Neural progenitor cell (in vitro differentiated cells): ENCODE measurements around the gene IRF1. TPM values are rescaled to one million over a fixed set of nuclear protein-coding genes. Genes with fewer than 3 reads are reported as not detected.
"Not testable (repeated sequence)": the region's sequence is repeated elsewhere in the genome, so short reads cannot be mapped to it uniquely, and the experiment has no call there.

Experiments used
- DNase-seq: peaks from one replicate; pipeline ENCODE4 v3.0.0-alpha.2; 2016; ENCODE audit warnings: low spot score
- H2AFZ ChIP-seq: fragments of 200-600 bp; sonication (generic); replicated peaks from 2 replicates; pipeline ENCODE4 v1.6.1; 2016; ENCODE audit warnings: antibody characterized with exemption
- H3F3A ChIP-seq: fragments of 200-600 bp; sonication (generic); 2 replicates; pipeline ENCODE4 v1.6.1; 2016; ENCODE audit warnings: antibody characterized with exemption, low read depth
- H3K27ac ChIP-seq: fragments of 200-600 bp; sonication (generic); 2 replicates; pipeline ENCODE4 v1.5.1; 2016; ENCODE audit warnings: mild to moderate bottlenecking
- H3K27me3 ChIP-seq: fragments of 200-600 bp; sonication (generic); 2 replicates; pipeline ENCODE4 v1.6.1; 2016; ENCODE audit warnings: mild to moderate bottlenecking, moderate library complexity
- H3K36me3 ChIP-seq: fragments of 200-600 bp; sonication (generic); 2 replicates; pipeline ENCODE4 v1.5.1; 2016
- H3K4me1 ChIP-seq: fragments of 200-600 bp; sonication (generic); 2 replicates; pipeline ENCODE4 v1.6.1; 2016; ENCODE audit warnings: mixed run types
- H3K4me2 ChIP-seq: fragments of 200-600 bp; sonication (generic); 2 replicates; pipeline ENCODE4 v1.6.1; 2016
- H3K4me3 ChIP-seq: fragments of 200-600 bp; sonication (generic); 2 replicates; pipeline ENCODE4 v1.5.1; 2016
- H3K79me2 ChIP-seq: fragments of 200-600 bp; sonication (generic); 2 replicates; pipeline ENCODE4 v1.6.1; 2016; ENCODE audit warnings: low read depth
- H3K9ac ChIP-seq: fragments of 200-600 bp; sonication (generic); 2 replicates; pipeline ENCODE4 v1.6.1; 2016
- H3K9me3 ChIP-seq: fragments of 200-600 bp; sonication (generic); 2 replicates; pipeline ENCODE4 v1.5.1; 2016; ENCODE audit warnings: low read depth
- H4K20me1 ChIP-seq: fragments of 200-600 bp; sonication (generic); 2 replicates; pipeline ENCODE4 v1.6.1; 2016; ENCODE audit warnings: low read depth
- H3K27ac Mint-ChIP-seq: 3 replicates; pipeline ENCODE4 v1.8.0; 2021; ENCODE audit warnings: mixed read lengths
- H3K27me3 Mint-ChIP-seq: 2 replicates; pipeline ENCODE4 v1.8.0; 2022; ENCODE audit warnings: low read depth, mild to moderate bottlenecking, inconsistent platforms, moderate library complexity, mixed read lengths; ENCODE audit not compliant: insufficient read depth
- H3K36me3 Mint-ChIP-seq: 3 replicates; pipeline ENCODE4 v1.8.0; 2021; ENCODE audit warnings: mixed read lengths
- H3K4me1 Mint-ChIP-seq: 3 replicates; pipeline ENCODE4 v1.8.0; 2021; ENCODE audit warnings: mixed read lengths
- H3K4me3 Mint-ChIP-seq: 3 replicates; pipeline ENCODE4 v1.8.0; 2021; ENCODE audit warnings: mild to moderate bottlenecking, moderate library complexity, mixed read lengths
- H3K9me3 Mint-ChIP-seq: 3 replicates; pipeline ENCODE4 v1.8.0; 2020; ENCODE audit warnings: mixed read lengths
- CTCF ChIP-seq: fragments of 200-600 bp; sonication (generic); IDR thresholded peaks from 2 replicates; pipeline ENCODE4 v1.5.1; 2017; ENCODE audit warnings: antibody characterized with exemption, mild to moderate bottlenecking
- EZH2 ChIP-seq: fragments of 200-600 bp; sonication (generic); IDR thresholded peaks from 2 replicates; pipeline ENCODE4 v1.6.1; 2017; ENCODE audit warnings: antibody characterized with exemption, mild to moderate bottlenecking, moderate library complexity
- EZH2phosphoT487 ChIP-seq: fragments of 200-600 bp; sonication (generic); IDR thresholded peaks from 2 replicates; pipeline ENCODE4 v1.6.1; 2017; ENCODE audit warnings: antibody characterized with exemption
- total RNA-seq: library from RNA; depleted of rRNA; stranded (reverse); fragments of >200 nt; gene quantifications from 2 replicates; pipeline ENCODE4 v1.2.3, GENCODE V29; 2015; ENCODE audit warnings: low replicate concordance

IRF1 gene
- total RNA-seq, 1 donor from 2014 or later = 7.1 TPM

GRCh38 chr5:132486318-132487094 is 4.1 kb downstream of the IRF1 start:
- Mint-ChIP-seq H3K27ac (no peak overlapping the region), H3K27me3 (peaks cover 13% of the 10 kb centered on the region), H3K9me3 (no peaks in the 10 kb centered on the region), H3K36me3 (peaks cover 4% of the 10 kb centered on the region), H3K4me3 (no peak overlapping the region), H3K4me1 (peaks cover 7% of the 10 kb centered on the region)
- no peak for DNase-seq
- Histone ChIP-seq H3K36me3 (no peaks in the 10 kb centered on the region), H3K9me3 (no peaks in the 10 kb centered on the region), H2AFZ (no peak overlapping the region), H3K4me1 (no peaks in the 10 kb centered on the region), H3K4me3 (no peak overlapping the region), H3K27me3 (peaks cover 23% of the 10 kb centered on the region), H3K9ac (no peak overlapping the region), H4K20me1 (peaks cover 3% of the 10 kb centered on the region), H3K79me2 (no peaks in the 10 kb centered on the region), H3K27ac (no peak overlapping the region), H3F3A (peaks cover 10% of the 10 kb centered on the region), H3K4me2 (no peak overlapping the region)
- TF ChIP-seq EZH2 = no peak
- no peak for TF ChIP-seq CTCF

GRCh38 chr5:132485641-132486317 is 4.8 kb downstream of the IRF1 start:
- Histone ChIP-seq H3K9me3 (no peaks in the 10 kb centered on the region), H3K4me3 (no peak overlapping the region), H3K4me1 (no peaks in the 10 kb centered on the region), H3K36me3 (no peaks in the 10 kb centered on the region), H2AFZ (no peak overlapping the region), H3K27ac (no peak overlapping the region), H3F3A (peaks cover 10% of the 10 kb centered on the region), H3K9ac (no peak overlapping the region), H3K79me2 (no peaks in the 10 kb centered on the region), H3K27me3 (peaks cover 16% of the 10 kb centered on the region), H4K20me1 (peaks cover 3% of the 10 kb centered on the region), H3K4me2 (no peak overlapping the region)
- DNase-seq = no peak
- peaks cover 11% of the 10 kb centered on the region for H3K27me3 Mint-ChIP-seq
- peaks cover 7% of the 10 kb centered on the region for H3K4me1 Mint-ChIP-seq
- H3K4me3 Mint-ChIP-seq = no peak overlapping the region
- TF ChIP-seq CTCF (no peak), EZH2phosphoT487 (no peak), EZH2 (no peak)
- H3K9me3 Mint-ChIP-seq = no peaks in the 10 kb centered on the region
- peaks cover 4% of the 10 kb centered on the region for H3K36me3 Mint-ChIP-seq
- H3K27ac Mint-ChIP-seq = no peak overlapping the region

GRCh38 chr5:132484876-132485640 is 5.5 kb downstream of the IRF1 start:
- not testable (repeated sequence) for H3K27ac ChIP-seq, H3K4me1 ChIP-seq, H3K4me2 ChIP-seq, H3K36me3 ChIP-seq, H3K27ac Mint-ChIP-seq, H3K36me3 Mint-ChIP-seq, H2AFZ ChIP-seq, DNase-seq, H3K4me3 Mint-ChIP-seq, H3K9ac ChIP-seq, H3K4me3 ChIP-seq, H3K79me2 ChIP-seq, H3K9me3 ChIP-seq, H3K4me1 Mint-ChIP-seq, H4K20me1 ChIP-seq, H3K9me3 Mint-ChIP-seq
- Histone ChIP-seq H3K27me3 (peaks cover 15% of the 10 kb centered on the region), H3F3A (peaks cover 10% of the 10 kb centered on the region)
- H3K27me3 Mint-ChIP-seq = peaks cover 11% of the 10 kb centered on the region
